ENCODE results near the gene ADAMTS17.

ADAMTS17 gene

GRCh38 chr15:100245855-100246254 is 95.9 kb downstream of the ADAMTS17 start:
- no peak for DNase-seq

DNA sequence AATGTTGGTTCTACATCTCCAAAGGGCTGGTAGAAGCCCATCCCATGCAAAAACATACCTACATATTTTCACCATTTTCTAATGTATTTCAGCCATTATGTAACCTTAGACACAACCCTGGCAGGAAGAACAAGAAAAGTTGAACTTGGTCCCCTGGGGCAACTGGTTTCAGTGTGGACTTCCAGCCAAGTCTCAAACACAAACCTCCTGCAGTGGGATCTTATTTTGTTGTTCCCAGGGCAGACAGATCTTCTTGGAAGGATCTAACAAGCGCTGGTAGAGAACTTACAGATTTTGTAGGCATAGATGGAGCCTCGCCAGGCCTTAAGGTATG is 96.3 kb downstream of the ADAMTS17 start:
- no peak for DNase-seq

DNA sequence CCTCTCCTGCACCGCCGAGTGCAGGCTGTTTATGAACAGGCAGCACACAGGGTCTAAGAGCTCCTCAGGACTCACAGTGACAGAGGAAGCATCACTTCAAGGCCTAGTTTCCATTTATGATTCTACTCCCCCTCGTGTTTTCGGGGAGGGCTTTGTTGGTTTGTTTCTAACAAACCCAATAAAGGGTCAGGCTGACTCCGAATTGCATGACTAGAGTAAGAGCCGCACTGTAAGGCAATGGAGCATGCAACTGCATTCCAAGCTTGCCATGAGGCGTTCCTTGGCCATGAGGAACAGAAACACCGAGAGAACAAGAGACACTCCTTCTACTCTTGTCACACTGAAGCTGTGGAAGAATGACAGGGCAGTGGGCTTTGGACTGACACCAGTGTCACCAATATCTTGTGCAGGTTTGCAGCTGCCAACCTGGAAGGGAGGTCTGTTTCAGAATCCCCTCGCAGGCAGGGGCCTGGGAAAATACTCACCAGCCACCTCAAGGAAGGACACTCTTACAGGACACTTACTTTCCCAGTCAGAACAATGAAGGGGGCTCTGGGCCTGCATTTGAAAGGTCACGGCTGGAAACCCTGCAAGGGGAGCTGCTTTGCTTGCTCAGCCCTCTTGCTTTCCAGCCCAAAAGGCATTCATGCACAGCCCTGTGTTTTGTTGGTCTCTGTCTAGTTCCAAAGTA is 96.8 kb downstream of the ADAMTS17 start:
- DNase-seq = no peak

DNA sequence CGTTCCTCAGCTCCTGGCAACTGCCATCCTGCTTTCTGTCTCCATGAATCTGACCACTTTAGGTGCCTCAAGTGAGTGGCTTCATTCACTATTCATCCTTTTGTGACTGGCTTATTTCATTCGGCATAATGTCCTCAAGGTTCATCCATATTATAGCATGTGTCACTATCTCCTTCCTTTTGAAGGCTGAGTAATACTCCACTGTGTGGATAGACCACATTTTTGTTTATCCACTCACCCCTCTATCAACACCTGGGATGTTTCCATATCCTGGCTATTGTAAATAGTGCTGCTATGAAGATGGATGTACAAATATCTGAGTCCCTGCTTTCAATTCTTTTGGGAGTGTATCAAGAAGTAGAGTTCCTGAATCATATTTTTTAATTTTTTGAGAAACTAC is 98.8 kb downstream of the ADAMTS17 start:
- DNase-seq = no peak

DNA sequence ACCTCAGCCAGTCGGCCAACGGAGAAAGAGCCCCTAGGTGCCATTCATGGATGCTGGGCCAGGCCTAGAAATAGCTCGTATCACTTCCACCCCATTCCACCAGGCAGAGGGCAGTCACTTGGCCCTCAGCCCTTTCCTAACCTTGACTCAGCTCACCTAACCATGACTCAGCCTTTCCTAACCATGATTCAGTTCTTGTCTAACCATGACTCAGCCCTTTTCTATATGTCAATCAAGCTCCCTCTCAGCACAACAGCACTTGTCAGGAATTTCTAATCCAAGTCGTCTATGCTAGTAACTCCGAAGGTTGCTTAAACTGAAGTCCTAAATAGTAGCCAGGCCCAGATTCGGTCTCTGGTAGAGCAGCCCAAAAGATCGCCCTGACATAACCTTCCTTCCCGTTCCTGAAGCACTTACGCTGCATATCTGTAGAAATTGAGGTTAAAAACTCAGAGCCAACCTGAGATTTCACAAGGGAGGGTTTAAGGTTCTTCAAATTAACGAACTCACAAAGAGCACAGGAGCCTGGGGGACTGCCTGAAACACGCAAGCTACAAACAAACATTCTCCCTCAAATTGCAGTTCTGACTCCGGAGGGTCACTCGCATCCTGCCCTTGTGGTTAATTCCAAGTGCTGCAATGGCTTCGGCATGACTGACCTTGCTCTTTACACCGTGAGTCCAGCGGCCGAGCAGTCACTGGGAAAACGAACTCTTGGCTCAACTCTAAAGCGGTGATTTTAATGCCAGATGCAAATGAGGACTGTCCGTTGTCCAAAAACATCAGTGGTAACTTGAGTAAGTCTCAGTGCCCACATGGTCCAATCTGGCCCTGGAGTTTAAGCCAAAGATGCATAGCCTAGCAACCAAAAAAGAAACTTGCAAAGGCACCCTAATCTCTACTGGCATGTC is 99.9 kb downstream of the ADAMTS17 start:
- DNase-seq = no peak

- no peak for DNase-seq
These were observed 104.6 kb downstream of the ADAMTS17 start for GRCh38 chr15:100236981-100237720.

- DNase-seq = no peak
These were observed 106.7 kb downstream of the ADAMTS17 start for GRCh38 chr15:100235030-100235617.

DNA sequence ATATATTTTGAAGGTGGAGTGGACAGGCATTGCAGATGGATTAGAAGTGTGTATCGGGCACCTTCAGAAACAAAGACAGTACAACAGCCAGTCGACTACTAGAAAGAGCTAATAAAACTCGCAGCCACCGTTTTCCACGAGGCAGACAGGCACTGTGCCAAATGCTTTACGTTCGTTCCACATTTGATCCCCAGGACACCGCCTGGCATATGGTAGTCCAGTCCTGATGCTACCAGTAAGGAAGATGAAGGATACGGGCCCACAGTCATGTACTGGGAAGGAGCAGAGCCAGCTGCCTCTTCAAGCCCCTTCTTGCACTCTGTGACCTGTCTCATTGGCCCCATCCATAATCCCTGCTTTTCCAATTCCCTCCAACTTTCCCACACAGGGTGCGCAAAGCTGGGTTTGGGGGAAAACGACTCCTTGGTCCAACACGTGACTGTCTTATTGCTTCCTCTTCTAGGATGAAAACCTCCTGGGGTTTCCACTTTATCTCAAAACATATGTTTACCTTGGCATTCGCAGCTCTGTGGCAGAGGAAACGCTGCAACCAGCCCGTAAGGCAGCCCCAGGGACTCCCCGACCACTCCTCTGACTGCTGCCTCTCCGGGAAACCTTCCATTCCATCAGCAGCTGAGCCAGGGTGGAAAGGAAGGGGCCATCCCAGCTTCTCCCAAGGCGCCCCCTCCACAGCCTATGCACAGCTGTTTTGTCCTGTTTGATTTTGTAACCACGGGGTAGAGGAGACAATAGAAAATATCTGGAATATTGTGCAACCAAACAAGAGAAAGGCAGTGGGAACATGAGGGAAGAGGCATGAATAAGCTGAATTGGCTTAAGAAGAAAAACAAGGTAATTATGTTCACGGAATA is 107.4 kb downstream of the ADAMTS17 start:
- DNase-seq = peak; percentile 2

GRCh38 chr15:100230784-100231183 is 111.0 kb downstream of the ADAMTS17 start:
- DNase-seq = peak; percentile 3

GRCh38 chr15:100229181-100230163 is 112.3 kb downstream of the ADAMTS17 start:
- no peak for DNase-seq

- no peak for DNase-seq
These were observed 114.0 kb downstream of the ADAMTS17 start for GRCh38 chr15:100227781-100228180.

GRCh38 chr15:100226107-100226506 is 115.7 kb downstream of the ADAMTS17 start:
- no peak for DNase-seq

GRCh38 chr15:100224206-100225185 is 117.3 kb downstream of the ADAMTS17 start:
- DNase-seq = no peak

DNA sequence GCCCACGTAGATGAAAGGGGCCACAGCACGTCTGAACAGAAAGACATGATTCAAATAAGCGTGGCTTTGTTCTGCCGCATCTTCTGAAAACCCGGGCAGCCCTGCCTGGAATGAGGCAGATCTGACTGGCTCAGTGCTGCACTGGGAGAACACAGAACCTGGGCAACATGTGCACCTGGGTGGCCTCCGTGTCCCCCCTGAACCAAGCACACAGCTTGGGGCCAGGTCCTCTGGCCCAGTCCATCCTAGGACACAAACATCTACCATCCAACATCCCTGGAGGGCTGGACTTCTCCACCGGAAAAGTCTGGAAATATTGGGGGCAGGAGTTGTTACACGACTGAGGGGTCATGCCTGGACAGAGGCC is 119.4 kb downstream of the ADAMTS17 start:
- no peak for DNase-seq

DNA sequence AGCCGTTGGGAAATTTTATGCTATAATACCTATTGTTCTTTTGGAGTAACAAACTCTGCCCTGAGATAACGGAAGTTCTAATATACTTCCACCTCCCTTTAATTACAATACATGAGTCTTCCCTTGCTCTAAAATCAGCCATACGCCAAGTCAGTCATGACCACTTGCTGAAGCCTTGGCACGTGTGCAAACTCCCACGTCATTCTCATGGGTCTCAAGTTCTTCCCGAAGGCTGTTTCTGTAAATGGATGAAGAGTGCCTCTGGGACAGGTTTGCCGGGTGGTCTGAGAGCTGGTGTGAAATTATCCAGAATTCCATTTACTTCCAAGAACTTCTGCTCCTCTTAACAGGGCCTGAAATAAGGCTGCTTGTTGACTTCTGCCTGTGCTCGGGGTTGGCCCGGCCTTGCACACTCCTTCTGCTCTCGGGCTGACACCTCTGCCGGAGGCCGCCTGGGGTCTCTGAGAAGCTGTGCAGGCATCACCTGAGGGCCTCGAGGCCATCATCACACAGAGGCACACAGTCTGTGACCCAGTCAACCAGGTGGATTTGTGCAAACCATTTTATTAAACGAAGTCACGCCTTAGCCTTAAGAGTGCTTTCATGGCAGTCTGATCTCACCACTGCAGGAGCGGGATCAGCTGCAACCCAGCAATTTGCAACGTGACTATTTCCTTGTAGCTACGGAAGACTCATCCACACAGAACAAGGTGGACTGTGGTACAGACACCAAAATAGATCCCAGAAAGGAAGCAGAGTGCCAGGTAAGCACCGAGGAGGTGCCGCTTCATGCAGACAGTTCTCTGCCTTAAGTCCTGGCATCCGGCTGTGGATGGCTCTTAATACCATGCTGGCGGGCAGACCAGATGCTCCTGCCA is 120.1 kb downstream of the ADAMTS17 start:
- no peak for DNase-seq

GRCh38 chr15:100220058-100220768 is 121.6 kb downstream of the ADAMTS17 start:
- DNase-seq = peak; percentile 20

DNA sequence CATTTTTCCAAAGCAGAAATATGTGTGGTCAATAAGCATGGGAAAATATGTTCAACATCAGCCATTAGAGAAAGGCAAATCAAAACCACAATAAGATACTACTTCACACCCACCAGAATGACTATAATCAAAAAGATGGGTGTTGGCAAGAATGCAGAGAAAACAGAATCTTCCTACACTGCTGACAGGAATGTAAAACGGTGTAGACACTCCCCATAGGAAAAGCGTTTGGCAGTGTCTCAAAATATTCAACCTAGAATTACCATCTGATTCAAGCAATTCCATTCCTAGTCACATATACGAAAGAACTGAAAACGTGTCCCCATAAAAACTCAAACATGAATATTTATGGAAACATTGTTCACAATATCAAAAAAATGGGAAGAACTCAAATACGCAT is 123.3 kb downstream of the ADAMTS17 start:
- no peak for DNase-seq

GRCh38 chr15:100216182-100216581 is 125.6 kb downstream of the ADAMTS17 start:
- no peak for DNase-seq
